IPS-20b (cell line): ENCODE data around the gene CDK15.

Experiments used
- H3K27ac ChIP-seq: one replicate; pipeline ENCODE4 v1.5.1; 2013; ENCODE audit warnings: low read length
- H3K27me3 ChIP-seq: 2 replicates; pipeline ENCODE4 v1.6.1; 2013; ENCODE audit warnings: mild to moderate bottlenecking, low read length, inconsistent platforms; ENCODE audit not compliant: insufficient read depth
- H3K36me3 ChIP-seq: 2 replicates; pipeline ENCODE4 v1.6.1; 2013; ENCODE audit warnings: low read depth, mild to moderate bottlenecking, inconsistent platforms, low read length, moderate library complexity; ENCODE audit not compliant: insufficient read depth
- H3K4me1 ChIP-seq: 2 replicates; pipeline ENCODE4 v1.6.1; 2013; ENCODE audit warnings: mild to moderate bottlenecking, control low read depth, inconsistent platforms, low read length, moderate library complexity; ENCODE audit not compliant: insufficient read depth
- H3K4me3 ChIP-seq: 2 replicates; pipeline ENCODE4 v1.5.1; 2013; ENCODE audit warnings: mild to moderate bottlenecking, low read length, inconsistent platforms
- H3K9ac ChIP-seq: 2 replicates; pipeline ENCODE4 v1.6.1; 2013; ENCODE audit warnings: low read depth, mild to moderate bottlenecking, inconsistent platforms, low read length, moderate library complexity
- H3K9me3 ChIP-seq: 2 replicates; pipeline ENCODE4 v1.6.1; 2013; ENCODE audit warnings: mild to moderate bottlenecking, low read depth, low read length, inconsistent platforms; ENCODE audit not compliant: insufficient read depth

The CDK15 gene

GRCh38 chr2:201931951-201932350, 125.6 kb downstream of the CDK15 start:
- H3K4me3 ChIP-seq, result no peak overlapping the region
- peaks cover 3% of the 10 kb centered on the region; the same call in 1 of the 2 replicates for H3K9me3 ChIP-seq
- H3K9ac ChIP-seq, result no peak overlapping the region
- H3K27ac ChIP-seq, result no peak overlapping the region
- H3K36me3 ChIP-seq, result no peaks in the 10 kb centered on the region
- H3K27me3 ChIP-seq, result no peaks in the 10 kb centered on the region
- peaks cover 9% of the 10 kb centered on the region for H3K4me1 ChIP-seq

GRCh38 chr2:201932511-201932910, 126.2 kb downstream of the CDK15 start:
- H3K9ac ChIP-seq, result no peak overlapping the region
- peaks cover 9% of the 10 kb centered on the region for H3K4me1 ChIP-seq
- H3K4me3 ChIP-seq, result no peak overlapping the region
- H3K9me3 ChIP-seq, result peaks cover 3% of the 10 kb centered on the region; the same call in 1 of the 2 replicates
- H3K27me3 ChIP-seq, result no peaks in the 10 kb centered on the region
- H3K36me3 ChIP-seq, result no peaks in the 10 kb centered on the region
- H3K27ac ChIP-seq, result no peak overlapping the region

- peaks cover 3% of the 10 kb centered on the region; the same call in 1 of the 2 replicates for H3K9me3 ChIP-seq
- no peaks in the 10 kb centered on the region for H3K36me3 ChIP-seq
- H3K4me3 ChIP-seq, result no peak overlapping the region
- H3K27ac ChIP-seq, result no peak overlapping the region
- no peak overlapping the region for H3K9ac ChIP-seq
- H3K4me1 ChIP-seq, result peaks cover 12% of the 10 kb centered on the region
- no peaks in the 10 kb centered on the region for H3K27me3 ChIP-seq
Observed at GRCh38 chr2:201933792-201934237, 127.5 kb downstream of the CDK15 start.

- no peaks in the 10 kb centered on the region for H3K36me3 ChIP-seq
- H3K9me3 ChIP-seq, result peaks cover 3% of the 10 kb centered on the region; the same call in 1 of the 2 replicates
- no peaks in the 10 kb centered on the region for H3K27me3 ChIP-seq
- no peak overlapping the region for H3K27ac ChIP-seq
- peaks cover 9% of the 10 kb centered on the region for H3K4me1 ChIP-seq
- no peak overlapping the region for H3K9ac ChIP-seq
- no peak overlapping the region for H3K4me3 ChIP-seq
Observed at GRCh38 chr2:201936817-201937216, 130.5 kb downstream of the CDK15 start.

GRCh38 chr2:201937343-201937742, 131.0 kb downstream of the CDK15 start:
- no peak overlapping the region for H3K4me3 ChIP-seq
- no peak overlapping the region for H3K27ac ChIP-seq
- H3K27me3 ChIP-seq, result no peaks in the 10 kb centered on the region
- no peak overlapping the region for H3K9ac ChIP-seq
- peaks cover 6% of the 10 kb centered on the region for H3K4me1 ChIP-seq
- peaks cover 3% of the 10 kb centered on the region; the same call in 1 of the 2 replicates for H3K9me3 ChIP-seq
- no peaks in the 10 kb centered on the region for H3K36me3 ChIP-seq

- H3K27me3 ChIP-seq, result no peaks in the 10 kb centered on the region
- no peaks in the 10 kb centered on the region for H3K36me3 ChIP-seq
- H3K4me1 ChIP-seq, result peaks cover 6% of the 10 kb centered on the region
- H3K9ac ChIP-seq, result no peak overlapping the region
- H3K4me3 ChIP-seq, result no peak overlapping the region
- peaks cover 3% of the 10 kb centered on the region; the same call in 1 of the 2 replicates for H3K9me3 ChIP-seq
- no peak overlapping the region for H3K27ac ChIP-seq
Observed at GRCh38 chr2:201938156-201938775, 131.9 kb downstream of the CDK15 start.

- H3K27me3 ChIP-seq, result no peaks in the 10 kb centered on the region
- H3K4me1 ChIP-seq, result peaks cover 6% of the 10 kb centered on the region
- H3K9ac ChIP-seq, result no peak overlapping the region
- H3K27ac ChIP-seq, result no peak overlapping the region
- no peak overlapping the region for H3K4me3 ChIP-seq
- H3K36me3 ChIP-seq, result no peaks in the 10 kb centered on the region
- peaks cover 3% of the 10 kb centered on the region; the same call in 1 of the 2 replicates for H3K9me3 ChIP-seq
Observed at GRCh38 chr2:201938781-201939180, 132.4 kb downstream of the CDK15 start.

GRCh38 chr2:201939453-201939941, 133.2 kb downstream of the CDK15 start:
- peaks cover 3% of the 10 kb centered on the region; the same call in 1 of the 2 replicates for H3K9me3 ChIP-seq
- H3K4me3 ChIP-seq, result no peak overlapping the region
- no peaks in the 10 kb centered on the region for H3K27me3 ChIP-seq
- peaks cover 6% of the 10 kb centered on the region for H3K4me1 ChIP-seq
- no peak overlapping the region for H3K27ac ChIP-seq
- H3K36me3 ChIP-seq, result no peaks in the 10 kb centered on the region
- no peak overlapping the region for H3K9ac ChIP-seq

GRCh38 chr2:201942531-201942930, 136.2 kb downstream of the CDK15 start:
- Histone ChIP-seq H3K4me3 (no peak overlapping the region), H3K9ac (no peak overlapping the region), H3K36me3 (no peaks in the 10 kb centered on the region), H3K27me3 (no peaks in the 10 kb centered on the region), H3K9me3 (no peaks in the 10 kb centered on the region), H3K27ac (no peak overlapping the region), H3K4me1 (peaks cover 13% of the 10 kb centered on the region)
